K562 (cell line): ENCODE results near the gene TMEM243. TPM values are rescaled to one million over a fixed set of nuclear protein-coding genes. Genes with fewer than 3 reads are reported as not detected.

Experiments used
- ATF7 ChIP-seq: fragments of 450-650 bp; IDR thresholded peaks from 2 replicates; pipeline ENCODE4 v1.7.1; 2014; ENCODE audit warnings: mild to moderate bottlenecking, moderate library complexity
- HCFC1 ChIP-seq: IDR thresholded peaks from 2 replicates; pipeline ENCODE4 v1.6.1; 2012; ENCODE audit warnings: low read depth, low read length, improper control_type of control experiment
- HDAC1 ChIP-seq, 2 experiments: fragments of 450-650 bp; IDR thresholded peaks; 2 replicates each; pipeline ENCODE4 v1.6.1; 2016 to 2017; ENCODE audit warnings: inconsistent platforms in 1 of 2, mild to moderate bottlenecking in 1 of 2, moderate library complexity in 1 of 2
- HNRNPH1 ChIP-seq: fragments of 200-400 bp; formaldehyde crosslinking; optimal IDR thresholded peaks from 2 replicates; pipeline ENCODE3; 2017; ENCODE audit warnings: low read depth, mild to moderate bottlenecking, low read length, moderate library complexity
- MTA3 ChIP-seq: fragments of 450-650 bp; formaldehyde crosslinking; IDR thresholded peaks from 2 replicates; pipeline ENCODE4 v1.6.1; 2017; ENCODE audit warnings: mild to moderate bottlenecking, borderline replicate concordance
- NCOR1 ChIP-seq: fragments of 450-650 bp; IDR thresholded peaks from 2 replicates; pipeline ENCODE4 v1.6.1; 2016; ENCODE audit warnings: mild to moderate bottlenecking, moderate library complexity
- PHF8 ChIP-seq: fragments of 200-600 bp; sonication (generic); IDR thresholded peaks from 2 replicates; pipeline ENCODE4 v1.6.1; 2012; ENCODE audit warnings: mixed run types, mild to moderate bottlenecking, inconsistent platforms, low read length, moderate library complexity, borderline replicate concordance
- TCF7 ChIP-seq: sonication (generic); IDR thresholded peaks from 2 replicates; pipeline ENCODE4 v1.6.1; 2016; ENCODE audit warnings: antibody characterized with exemption, borderline replicate concordance
- ZBTB1 ChIP-seq: sonication (generic); formaldehyde crosslinking; IDR thresholded peaks from 2 replicates; pipeline ENCODE4 v1.8.1; 2023; ENCODE audit warnings: missing genetic modification reagents, low read depth, mild to moderate bottlenecking, borderline replicate concordance
- ZNF589 ChIP-seq: fragments of 200-800 bp; sonication (Bioruptor generic); IDR thresholded peaks from 2 replicates; pipeline ENCODE4 v1.6.1; 2016; ENCODE audit warnings: low read depth, missing genetic modification characterization, missing compliant biosample characterization
- polyA plus RNA-seq, 8 experiments: library from polyadenylated mRNA; depleted of rRNA in 4 of 8; stranded (reverse) in 5 of 8; unstranded in 3 of 8; fragments of >200 nt; fragmentation: Nextera tagmentation in 2 of 8; fragmentation: Illumina TruSeq in 1 of 8; extraction: Ambion mirVana in 2 of 8; extraction: Trizol in 1 of 8; gene quantifications; 2 replicates each; pipeline versions ENCODE4 v1.2.1 to v1.2.3, GENCODE V29; 2011 to 2014; ENCODE audit warnings: inconsistent platforms in 1 of 8, missing spikeins in 1 of 8
- total RNA-seq, 7 experiments: library from RNA; depleted of rRNA in 6 of 7; stranded (reverse); fragments of >200 nt in 6 of 7; fragmentation: Illumina TruSeq in 2 of 7; extraction: Trizol in 2 of 7; gene quantifications; 2 replicates each; pipeline versions ENCODE4 v1.2.1 to v1.2.3, GENCODE V29; 2011 to 2021; ENCODE audit warnings: low replicate concordance in 1 of 7
- TF ChIP-seq, protein P1 (sequence below): sonication (generic); formaldehyde crosslinking; IDR thresholded peaks from 2 replicates; pipeline ENCODE4 v1.9.0; 2022; ENCODE audit warnings: mild to moderate bottlenecking, missing genetic modification reagents
- TF ChIP-seq, protein P2 (sequence below): fragments of 450-650 bp; IDR thresholded peaks from 2 replicates; pipeline ENCODE4 v1.6.1; 2018; ENCODE audit not compliant: partially characterized antibody
- TF ChIP-seq, protein P3 (sequence below), 3 experiments: fragments of 200-800 bp in 1 of 3; sonication (Bioruptor generic) in 1 of 3; sonication (generic) in 1 of 3; formaldehyde crosslinking in 1 of 3; IDR thresholded peaks; 2 replicates each; pipeline versions ENCODE4 v1.6.1 to v1.8.0; 2016 to 2022; ENCODE audit warnings: mild to moderate bottlenecking in 2 of 3, missing compliant biosample characterization in 2 of 3, missing genetic modification characterization in 2 of 3, missing genetic modification reagents in 1 of 3
- TF ChIP-seq, protein P4 (sequence below): fragments of 250-450 bp; sonication (Bioruptor Pico); IDR thresholded peaks from 2 replicates; pipeline ENCODE4 v1.8.0; 2021; ENCODE audit warnings: mild to moderate bottlenecking, moderate library complexity
- TF ChIP-seq, protein P5 (sequence below), 3 experiments: IDR thresholded peaks in 2 of 3; conservative IDR thresholded peaks in 1 of 3; 2 replicates each; pipeline ENCODE4 v1.5.1; 2011 to 2012; ENCODE audit warnings: low read length in 3 of 3, mild to moderate bottlenecking in 3 of 3, control low read depth in 2 of 3, improper control_type of control experiment in 1 of 3, inconsistent platforms in 1 of 3, low read depth in 1 of 3, mixed read lengths in 1 of 3, moderate library complexity in 1 of 3; ENCODE audit not compliant: insufficient read depth in 2 of 3
- TF ChIP-seq, protein P6 (sequence below): fragments of 250-450 bp; sonication (Bioruptor Pico); IDR thresholded peaks from 2 replicates; pipeline ENCODE4 v1.5.0; 2020; ENCODE audit warnings: mild to moderate bottlenecking

Gene TMEM243
- total and polyA plus RNA-seq, 9 of the 15 experiments (the other 6 are each of a cell fraction or from before 2014, with no cell fraction given) = 3.9 to 8.6 (median 6.1) TPM

DNA sequence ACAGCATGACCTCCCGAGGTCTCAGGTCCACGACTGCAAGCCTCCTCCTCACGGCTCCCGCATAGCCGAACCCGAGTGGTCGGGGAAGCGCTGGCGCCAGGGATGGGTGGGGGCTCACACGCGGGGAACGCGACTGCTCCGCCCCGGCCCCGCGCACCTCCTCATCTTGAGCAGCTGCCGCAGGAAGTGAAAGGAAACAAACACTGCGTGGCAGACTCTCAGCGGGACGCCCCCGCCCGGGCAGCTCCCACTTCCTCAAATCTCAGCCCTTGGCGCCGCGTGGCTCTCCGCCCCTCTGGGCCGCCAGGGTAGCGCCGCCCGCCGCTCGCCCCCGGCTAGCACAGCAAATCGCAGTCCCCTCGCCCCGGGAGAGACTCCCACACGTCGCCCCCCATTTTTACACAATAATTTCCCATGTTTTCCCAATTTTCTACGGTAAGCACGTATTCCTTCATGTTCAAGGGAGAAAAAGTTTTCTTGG, at the start of gene TMEM243 (continued):
- TF ChIP-seq PHF8 (peak; percentile 61), MTA3 (0 out of 2 replicates have a peak, but pooled peaks have one; percentile 6), NCOR1 (peak; percentile 41; the same call in 1 of the 2 replicates), ZBTB1 (CRISPR knock-in tag) (peak; percentile 70; the same call in 1 of the 2 replicates), ZNF589 (CRISPR knock-in tag) (no peak), HNRNPH1 (no peak), ATF7 (peak; percentile 18), HCFC1 (peak; percentile 14; the same call in 1 of the 2 replicates), TCF7 (0 out of 2 replicates have a peak, but pooled peaks have one; percentile 24), HDAC1 (IDR thresholded peaks at IDR 0.05) (peak in 1 of 2 experiments; percentile 82; a peak in 1 of 4 replicates)
- TF ChIP-seq, protein P1, sequence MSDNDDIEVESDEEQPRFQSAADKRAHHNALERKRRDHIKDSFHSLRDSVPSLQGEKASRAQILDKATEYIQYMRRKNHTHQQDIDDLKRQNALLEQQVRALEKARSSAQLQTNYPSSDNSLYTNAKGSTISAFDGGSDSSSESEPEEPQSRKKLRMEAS (CRISPR knock-in tag) = peak; percentile 89
- TF ChIP-seq, protein P2, sequence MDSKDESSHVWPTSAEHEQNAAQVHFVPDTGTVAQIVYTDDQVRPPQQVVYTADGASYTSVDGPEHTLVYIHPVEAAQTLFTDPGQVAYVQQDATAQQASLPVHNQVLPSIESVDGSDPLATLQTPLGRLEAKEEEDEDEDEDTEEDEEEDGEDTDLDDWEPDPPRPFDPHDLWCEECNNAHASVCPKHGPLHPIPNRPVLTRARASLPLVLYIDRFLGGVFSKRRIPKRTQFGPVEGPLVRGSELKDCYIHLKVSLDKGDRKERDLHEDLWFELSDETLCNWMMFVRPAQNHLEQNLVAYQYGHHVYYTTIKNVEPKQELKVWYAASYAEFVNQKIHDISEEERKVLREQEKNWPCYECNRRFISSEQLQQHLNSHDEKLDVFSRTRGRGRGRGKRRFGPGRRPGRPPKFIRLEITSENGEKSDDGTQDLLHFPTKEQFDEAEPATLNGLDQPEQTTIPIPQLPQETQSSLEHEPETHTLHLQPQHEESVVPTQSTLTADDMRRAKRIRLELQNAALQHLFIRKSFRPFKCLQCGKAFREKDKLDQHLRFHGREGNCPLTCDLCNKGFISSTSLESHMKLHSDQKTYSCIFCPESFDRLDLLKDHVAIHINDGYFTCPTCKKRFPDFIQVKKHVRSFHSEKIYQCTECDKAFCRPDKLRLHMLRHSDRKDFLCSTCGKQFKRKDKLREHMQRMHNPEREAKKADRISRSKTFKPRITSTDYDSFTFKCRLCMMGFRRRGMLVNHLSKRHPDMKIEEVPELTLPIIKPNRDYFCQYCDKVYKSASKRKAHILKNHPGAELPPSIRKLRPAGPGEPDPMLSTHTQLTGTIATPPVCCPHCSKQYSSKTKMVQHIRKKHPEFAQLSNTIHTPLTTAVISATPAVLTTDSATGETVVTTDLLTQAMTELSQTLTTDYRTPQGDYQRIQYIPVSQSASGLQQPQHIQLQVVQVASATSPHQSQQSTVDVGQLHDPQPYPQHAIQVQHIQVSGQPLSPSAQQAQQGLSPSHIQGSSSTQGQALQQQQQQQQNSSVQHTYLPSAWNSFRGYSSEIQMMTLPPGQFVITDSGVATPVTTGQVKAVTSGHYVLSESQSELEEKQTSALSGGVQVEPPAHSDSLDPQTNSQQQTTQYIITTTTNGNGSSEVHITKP = peak; percentile 46
- TF ChIP-seq, protein P3, sequence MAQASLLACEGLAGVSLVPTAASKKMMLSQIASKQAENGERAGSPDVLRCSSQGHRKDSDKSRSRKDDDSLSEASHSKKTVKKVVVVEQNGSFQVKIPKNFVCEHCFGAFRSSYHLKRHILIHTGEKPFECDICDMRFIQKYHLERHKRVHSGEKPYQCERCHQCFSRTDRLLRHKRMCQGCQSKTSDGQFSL (CRISPR knock-in tag; IDR thresholded peaks at IDR 0.05) = no peak
- TF ChIP-seq, protein P3 (tag; IDR thresholded peaks at IDR 0.05) = peak in 1 of 2 experiments; percentile 54; a peak in 1 of 4 replicates
- TF ChIP-seq, protein P4, sequence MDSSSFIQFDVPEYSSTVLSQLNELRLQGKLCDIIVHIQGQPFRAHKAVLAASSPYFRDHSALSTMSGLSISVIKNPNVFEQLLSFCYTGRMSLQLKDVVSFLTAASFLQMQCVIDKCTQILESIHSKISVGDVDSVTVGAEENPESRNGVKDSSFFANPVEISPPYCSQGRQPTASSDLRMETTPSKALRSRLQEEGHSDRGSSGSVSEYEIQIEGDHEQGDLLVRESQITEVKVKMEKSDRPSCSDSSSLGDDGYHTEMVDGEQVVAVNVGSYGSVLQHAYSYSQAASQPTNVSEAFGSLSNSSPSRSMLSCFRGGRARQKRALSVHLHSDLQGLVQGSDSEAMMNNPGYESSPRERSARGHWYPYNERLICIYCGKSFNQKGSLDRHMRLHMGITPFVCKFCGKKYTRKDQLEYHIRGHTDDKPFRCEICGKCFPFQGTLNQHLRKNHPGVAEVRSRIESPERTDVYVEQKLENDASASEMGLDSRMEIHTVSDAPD = no peak
- TF ChIP-seq, protein P5, sequence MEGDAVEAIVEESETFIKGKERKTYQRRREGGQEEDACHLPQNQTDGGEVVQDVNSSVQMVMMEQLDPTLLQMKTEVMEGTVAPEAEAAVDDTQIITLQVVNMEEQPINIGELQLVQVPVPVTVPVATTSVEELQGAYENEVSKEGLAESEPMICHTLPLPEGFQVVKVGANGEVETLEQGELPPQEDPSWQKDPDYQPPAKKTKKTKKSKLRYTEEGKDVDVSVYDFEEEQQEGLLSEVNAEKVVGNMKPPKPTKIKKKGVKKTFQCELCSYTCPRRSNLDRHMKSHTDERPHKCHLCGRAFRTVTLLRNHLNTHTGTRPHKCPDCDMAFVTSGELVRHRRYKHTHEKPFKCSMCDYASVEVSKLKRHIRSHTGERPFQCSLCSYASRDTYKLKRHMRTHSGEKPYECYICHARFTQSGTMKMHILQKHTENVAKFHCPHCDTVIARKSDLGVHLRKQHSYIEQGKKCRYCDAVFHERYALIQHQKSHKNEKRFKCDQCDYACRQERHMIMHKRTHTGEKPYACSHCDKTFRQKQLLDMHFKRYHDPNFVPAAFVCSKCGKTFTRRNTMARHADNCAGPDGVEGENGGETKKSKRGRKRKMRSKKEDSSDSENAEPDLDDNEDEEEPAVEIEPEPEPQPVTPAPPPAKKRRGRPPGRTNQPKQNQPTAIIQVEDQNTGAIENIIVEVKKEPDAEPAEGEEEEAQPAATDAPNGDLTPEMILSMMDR (IDR thresholded peaks at IDR 0.05 in 2 of 3, conservative IDR thresholded peaks at IDR 0.05 in 1 of 3; ENCODE audit: insufficient read depth in 2 of 3, low read depth in 1 of 3, low read length in 3 of 3) = peak in 2 of 3 experiments; percentile 14 to 19; a peak in 1 of 6 replicates
- TF ChIP-seq, protein P6, sequence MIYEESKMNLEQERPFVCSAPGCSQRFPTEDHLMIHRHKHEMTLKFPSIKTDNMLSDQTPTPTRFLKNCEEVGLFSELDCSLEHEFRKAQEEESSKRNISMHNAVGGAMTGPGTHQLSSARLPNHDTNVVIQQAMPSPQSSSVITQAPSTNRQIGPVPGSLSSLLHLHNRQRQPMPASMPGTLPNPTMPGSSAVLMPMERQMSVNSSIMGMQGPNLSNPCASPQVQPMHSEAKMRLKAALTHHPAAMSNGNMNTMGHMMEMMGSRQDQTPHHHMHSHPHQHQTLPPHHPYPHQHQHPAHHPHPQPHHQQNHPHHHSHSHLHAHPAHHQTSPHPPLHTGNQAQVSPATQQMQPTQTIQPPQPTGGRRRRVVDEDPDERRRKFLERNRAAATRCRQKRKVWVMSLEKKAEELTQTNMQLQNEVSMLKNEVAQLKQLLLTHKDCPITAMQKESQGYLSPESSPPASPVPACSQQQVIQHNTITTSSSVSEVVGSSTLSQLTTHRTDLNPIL (CRISPR knock-in tag) = no peak
